T1000 (cell line): Measurements from ENCODE around the gene ADNP.

Experiments used
- DNase-seq: peaks from one replicate; lab custom pipeline; 2025; ENCODE audit warnings: mixed read lengths; lab: John Stamatoyannopoulos, UW

The ADNP gene

DNA sequence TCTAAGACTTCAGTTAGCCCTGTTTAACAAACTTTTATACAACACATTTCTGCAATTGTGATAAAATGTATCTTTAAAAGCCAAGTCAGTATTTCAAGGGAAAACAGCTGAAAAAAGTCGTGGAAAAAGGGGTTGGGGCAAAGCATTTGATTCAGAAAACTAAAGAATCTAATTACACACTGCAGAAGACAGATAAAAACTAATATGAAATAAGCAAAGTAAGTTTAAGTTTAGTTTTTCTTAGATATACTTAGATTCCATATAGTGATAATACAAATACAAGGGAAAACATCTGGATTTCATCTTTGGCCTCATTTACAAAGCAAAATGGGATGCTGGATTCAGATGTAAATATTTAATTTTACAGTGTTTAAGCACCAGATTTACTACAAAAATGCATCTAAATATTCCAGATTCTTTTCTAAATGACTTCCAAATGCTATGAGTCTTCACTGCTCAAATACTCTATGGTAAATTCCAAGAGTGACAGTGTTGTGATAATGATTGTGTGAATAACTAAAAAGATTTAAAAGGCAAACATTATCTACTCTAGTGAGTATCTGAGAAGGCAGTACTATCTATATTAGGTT, 1.5 kb upstream of the ADNP start:
- DNase-seq = no peak

DNA sequence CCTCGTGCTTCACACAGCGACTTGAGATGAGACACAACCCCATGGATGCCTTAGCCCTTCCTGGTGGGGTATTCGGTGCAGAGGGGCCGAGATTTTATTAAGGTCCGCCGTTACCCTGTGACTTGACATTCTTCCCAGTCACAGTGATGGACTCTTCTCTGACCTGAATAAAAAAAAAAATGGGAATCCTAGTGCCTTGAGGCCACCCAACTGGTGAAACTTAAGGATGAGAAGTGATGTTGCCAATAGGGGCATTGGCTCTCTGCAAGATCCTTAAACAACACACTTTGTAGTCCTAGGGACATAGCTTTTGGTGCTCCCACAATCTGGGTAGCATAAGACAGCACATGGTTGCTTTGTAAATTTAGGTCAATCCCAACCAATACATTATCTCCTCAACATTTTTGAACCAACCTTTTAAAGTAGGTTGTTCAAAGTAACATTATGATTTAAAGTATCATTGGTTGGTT, 814 bp upstream of the ADNP start:
- DNase-seq = no peak

DNA sequence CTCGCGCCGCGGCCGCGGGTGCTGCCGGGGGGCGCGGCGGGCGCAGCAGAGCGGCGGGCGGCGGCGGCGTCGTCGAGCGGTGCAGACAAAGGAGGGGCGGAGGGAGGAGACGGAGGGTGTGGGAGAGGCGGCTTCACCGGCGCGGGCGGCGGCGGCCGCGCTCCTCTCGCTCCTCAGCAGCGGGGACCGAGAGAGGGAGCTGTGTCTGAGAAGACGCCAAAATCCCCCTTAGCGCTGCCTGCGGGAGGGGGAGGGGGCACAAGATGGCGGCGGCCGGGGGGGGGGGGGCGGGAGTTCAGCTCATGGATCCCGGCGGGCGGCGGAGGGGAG, 296 bp downstream of the ADNP start:
- no peak for DNase-seq

DNA sequence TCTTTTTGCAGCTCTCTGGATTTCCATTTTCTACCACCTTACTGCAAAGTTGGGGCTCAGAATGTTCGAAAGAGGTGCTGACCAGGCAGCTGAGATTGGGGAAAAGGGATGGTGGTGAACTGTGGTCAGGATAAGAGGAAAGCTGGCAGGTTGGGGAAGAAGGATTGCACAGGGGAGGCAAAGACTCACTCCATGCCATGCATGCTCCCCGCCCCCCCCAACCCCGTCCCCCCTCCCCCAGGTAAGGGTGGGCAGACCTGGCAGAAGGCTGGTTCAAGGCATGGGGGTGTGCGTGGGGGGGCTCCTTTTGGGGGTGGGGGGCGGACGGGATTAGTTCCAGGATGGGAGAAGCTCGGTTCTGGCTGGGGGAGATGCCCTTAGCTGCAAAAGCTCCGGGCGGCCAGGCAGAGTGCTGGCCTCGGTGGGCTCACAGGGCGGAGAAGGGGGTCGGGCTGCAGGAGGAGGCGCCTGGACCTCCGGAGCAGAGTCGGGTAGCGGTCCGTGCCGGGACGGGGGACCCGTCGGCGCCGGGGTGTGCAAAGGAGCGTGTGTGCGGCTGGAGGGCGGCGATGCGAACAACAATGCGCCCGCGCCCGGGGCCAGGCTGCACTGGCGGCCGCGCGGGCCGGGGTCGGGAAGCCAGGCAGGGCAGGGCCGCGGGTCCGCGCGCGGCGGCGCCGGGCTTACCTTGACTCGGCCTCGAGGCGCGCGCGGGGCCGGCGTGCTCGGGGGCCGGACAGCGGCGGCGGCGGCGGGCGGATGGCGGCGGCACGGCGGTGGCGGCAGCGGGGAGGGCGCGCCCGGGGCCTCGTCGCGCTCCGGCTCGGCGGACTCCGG, 880 bp downstream of the ADNP start:
- no peak for DNase-seq

DNA sequence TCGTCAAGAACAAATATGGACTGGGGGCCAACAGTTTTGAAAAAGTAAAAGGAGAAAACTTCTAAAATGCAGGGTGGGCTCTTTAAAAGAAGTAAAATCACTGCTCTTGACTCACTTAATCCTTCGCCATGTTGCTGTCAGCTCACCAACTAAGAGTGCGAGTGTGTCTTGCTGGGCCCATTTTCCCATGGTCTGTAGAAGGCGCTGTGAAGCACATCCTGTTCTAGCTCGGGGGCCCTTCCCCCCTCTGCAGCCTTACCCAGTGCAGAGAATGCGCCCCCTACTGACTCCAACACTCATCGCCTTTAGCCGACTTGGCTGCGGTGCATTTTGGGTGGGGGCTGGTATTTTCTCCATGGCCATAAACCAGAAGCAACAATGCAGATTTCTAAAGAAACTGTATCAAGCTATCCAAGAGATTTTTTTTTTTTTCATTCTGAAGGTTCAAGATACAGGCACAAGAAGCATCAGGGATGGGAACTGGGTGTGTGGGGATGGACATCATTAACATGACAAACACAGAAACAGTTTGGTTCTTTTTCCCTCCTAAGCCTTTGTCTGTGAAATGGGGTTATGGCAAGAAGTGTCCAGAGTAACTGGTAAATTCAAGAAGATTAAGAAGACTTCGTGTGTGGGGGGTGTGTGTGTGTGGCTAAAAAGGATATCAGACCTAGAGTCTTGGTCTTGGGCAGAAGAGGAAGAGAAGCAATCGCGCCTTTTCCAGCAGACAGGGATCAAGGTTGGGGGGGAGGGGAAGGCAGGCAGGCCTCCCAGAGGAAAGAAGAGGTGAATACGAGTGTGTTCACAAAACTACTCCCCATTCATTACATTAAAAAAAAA, 1.7 kb downstream of the ADNP start:
- peak; percentile 90 for DNase-seq

DNA sequence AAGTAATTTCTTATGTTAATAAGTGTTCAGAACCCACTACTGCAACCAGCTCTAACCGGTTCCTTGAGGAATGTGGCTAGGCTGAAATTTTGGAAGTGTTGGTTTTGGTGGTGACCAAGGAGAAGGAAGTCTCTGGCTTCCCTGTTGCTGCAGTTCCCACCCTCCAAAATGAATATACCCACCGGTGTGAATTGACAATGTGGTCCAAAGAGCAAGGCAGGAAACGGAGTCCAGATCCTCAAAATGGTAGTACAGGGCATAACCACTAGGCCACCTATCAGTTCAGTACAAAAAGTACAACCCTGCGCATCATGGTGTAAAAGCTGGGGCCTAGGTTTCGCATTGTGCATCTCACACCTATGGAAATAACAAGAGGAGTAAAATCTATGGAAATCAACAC, 2.8 kb downstream of the ADNP start:
- no peak for DNase-seq

DNA sequence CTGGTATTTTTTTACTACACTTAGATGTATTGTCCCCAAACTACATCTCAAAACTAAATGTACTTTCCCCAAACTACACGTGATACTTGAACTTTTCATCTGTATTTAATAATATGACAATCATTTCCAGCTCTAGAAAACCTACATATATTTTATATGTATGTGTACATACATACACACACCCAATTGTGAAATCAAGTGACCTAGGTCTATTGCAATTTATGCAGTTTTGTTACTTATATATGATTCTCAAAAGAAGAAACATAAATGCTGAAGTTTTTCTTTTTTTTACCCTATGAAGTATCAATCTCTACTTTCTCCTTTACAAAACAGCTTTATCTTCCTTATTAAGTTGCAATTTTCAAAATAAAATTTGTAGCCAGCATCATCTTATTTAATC, 4.7 kb downstream of the ADNP start:
- no peak for DNase-seq

DNA sequence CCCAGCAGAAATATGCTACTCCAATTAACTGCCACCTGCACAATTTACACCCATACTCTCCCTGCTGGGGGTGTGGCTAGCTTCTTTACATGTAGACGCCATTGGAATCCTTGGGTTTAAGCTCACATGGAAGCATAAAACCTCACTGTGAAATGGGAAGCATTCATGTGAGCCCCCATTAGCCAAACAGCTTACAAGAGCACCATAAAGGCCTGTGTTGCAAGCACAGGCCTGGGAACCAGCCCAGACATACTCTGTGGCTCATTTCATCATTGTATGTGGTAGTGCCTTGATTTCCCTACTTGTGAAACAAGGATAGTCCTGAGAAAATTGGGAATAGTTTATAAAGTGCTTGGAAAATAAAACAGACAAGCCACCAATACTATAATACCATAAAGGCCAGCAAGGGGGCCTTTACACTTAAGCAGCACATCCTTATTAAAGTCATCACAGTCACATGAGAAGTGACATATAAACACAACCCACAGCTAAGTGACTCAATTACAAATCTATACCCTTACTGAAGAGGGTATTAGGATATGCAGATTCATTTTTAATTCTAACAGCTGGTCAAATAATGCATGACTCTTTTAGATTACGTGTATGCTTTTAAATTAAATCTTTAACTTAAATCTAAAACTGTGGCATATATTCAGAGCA, 6.8 kb downstream of the ADNP start:
- DNase-seq = no peak

DNA sequence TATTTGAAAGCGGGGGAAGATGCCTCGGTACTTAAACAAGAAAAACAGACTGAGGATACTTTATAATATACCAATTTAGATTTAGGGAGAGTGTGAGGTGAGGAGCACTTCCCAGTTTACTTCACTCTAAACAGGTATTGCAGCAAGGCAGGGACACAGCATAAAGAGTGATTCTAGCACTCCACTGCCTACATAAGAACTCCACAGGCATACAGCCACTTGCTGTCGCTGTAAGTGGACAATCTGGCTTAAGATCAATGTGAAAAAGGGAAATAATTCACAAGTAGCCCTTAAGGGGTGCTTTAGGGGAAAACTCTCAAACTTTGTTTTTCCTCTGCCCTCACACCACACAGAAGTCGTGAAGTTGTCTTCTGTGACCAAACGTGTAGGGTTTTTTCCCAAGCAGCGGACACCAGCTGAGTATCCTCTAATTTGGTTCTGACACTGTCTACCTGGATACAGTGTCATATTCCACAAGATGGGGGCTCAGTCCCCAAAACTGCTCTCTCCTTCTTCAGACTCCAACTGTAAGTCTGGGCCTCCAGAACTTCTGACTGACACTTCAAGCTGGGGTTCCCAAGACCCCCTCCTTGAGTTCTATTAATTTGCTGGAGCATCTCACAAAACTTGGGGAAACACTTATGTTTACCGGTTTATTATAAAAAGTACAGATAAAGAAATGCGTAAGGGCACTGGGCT, 9.3 kb downstream of the ADNP start:
- DNase-seq = no peak

DNA sequence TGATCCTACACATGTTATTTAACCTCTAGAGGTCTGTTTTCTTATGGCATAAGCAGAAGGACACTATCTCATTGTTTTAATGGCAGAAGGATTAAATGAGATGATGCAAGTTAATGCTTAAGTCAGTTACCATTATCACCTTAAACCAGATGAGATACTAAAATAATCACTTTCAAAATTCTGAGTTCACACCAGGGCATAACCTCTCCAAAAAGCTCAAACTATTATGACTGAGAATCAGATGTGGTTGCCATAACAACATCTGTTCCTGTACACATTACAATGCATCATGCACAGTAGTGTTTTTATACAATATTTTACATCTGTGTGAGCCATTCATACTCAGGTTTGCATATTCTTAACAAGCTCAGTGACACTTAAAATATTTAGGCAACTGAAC, 10.2 kb downstream of the ADNP start:
- DNase-seq = no peak

DNA sequence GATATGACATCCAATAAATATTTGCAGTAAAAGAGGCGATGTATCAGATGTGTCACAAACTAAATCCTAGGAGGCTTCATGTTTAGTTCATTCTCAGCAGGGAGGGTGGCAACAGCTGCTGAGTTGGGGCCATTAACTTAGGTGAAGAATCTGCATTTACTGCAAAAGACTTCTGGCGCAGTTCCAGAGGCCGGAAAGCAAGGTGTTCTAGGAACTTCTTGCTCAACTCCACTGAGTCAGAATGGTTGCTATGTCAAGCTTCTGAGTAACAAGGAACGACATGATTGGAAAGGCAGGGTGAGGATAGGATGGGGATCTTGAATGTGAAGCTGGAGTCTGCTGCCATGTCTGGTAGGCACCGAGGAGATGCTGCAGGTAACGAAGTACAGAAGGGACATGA, 11.7 kb downstream of the ADNP start:
- no peak for DNase-seq

DNA sequence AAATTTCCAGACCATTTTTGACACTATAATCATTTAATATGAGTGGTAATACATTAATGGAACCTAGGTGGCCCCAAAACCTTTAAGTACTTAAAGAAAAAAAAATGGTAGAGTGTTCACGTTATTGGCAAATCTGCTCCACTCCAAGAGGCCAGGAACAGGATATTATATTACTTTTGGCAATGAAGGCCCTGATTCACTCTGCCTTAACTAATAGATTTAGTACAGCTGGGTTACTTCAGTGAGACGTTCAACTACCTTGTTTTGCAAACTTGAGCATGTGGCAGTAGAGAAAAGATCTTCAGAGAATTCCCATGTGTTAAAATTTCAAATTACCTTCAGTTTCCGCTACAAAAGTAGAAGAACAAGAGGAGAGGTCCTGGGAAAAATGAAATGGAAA, 12.8 kb downstream of the ADNP start:
- no peak for DNase-seq

DNA sequence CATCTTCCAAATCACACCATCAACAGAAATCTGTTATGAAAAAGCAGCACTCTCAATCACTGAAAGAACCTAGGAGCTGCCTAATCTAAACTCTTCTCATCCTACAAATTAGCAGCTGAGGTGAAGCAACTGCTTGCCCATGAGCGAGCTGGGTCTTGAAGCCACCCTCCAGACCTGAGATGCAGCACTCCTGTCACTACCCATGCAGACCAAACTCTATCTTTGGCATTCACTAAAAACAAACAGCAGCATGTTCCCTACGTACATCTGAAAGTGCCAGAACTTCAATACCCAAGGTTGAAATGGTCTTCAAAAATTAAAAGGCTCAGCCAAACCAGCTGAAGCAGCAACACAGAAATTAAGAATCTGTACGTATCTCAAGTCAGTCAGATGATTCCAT, 14.3 kb downstream of the ADNP start:
- DNase-seq = no peak

DNA sequence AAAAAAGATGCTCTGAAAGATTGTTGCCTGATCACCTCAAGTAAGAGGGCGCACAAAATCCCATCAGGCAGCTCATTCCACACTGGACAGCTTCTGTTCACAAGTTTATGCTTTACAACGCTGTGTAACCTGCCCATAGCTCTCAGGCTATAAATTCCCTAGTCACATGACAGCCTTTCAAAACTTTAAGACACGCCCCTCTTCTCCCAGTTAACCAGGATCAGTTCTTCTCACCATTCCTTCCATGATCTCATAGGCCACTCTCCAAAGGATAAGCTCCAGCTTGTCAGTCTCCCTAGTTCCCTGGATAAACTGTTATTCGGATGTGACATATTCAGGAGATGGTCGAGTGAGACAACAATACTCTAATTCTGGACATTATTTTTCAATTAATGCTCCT, 15.0 kb downstream of the ADNP start:
- DNase-seq = no peak

DNA sequence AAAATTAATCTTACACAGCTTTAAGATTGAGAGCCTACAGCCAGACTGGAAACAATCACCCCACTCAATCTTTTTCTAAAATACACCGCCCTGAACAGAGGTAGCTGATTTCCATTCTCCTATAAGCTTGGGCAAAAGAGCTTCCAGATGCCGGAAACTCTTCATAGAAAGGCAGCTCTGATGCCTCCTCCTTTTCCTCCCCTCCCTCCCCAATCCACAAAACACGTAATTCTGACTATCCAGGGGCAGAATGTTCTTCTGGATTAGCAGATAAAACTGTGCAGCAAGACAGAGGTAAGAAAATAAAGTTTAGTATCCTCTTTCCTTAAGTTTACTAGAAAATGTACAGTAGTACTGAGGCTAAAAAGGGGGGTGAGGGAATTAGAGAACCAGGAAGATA, 15.8 kb downstream of the ADNP start:
- DNase-seq = no peak

DNA sequence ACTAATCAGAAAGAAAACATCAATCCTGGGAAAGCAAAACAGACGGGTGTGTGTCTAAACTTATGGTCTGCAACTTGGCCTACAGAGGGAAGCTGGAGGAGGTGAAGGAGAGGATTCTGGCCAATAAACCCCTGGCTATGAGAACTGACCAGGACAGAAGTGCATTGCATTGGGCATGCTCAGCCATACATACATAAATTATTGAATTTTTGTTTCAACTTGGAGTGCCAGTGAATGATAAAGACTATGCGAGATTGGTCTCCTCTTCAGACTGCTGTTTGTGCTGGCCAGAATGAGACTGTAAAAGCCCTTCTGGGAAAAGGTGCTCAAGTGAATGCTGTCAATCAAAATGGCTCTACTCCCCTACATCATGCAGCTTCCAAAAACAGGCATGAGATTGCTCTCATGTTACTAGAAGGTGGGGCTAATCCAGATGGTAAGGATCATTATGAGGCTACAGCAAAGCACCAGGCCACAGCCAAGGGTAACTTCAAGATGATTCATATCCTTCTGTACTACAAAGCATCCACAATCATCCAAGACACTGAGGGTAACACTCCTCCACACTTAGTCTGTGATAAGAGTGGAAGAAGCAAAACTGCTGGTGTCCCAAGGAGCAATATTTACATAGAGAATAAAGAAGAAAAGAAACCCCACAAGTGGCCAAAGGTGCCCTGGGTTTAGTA, 17.4 kb downstream of the ADNP start:
- no peak for DNase-seq

DNA sequence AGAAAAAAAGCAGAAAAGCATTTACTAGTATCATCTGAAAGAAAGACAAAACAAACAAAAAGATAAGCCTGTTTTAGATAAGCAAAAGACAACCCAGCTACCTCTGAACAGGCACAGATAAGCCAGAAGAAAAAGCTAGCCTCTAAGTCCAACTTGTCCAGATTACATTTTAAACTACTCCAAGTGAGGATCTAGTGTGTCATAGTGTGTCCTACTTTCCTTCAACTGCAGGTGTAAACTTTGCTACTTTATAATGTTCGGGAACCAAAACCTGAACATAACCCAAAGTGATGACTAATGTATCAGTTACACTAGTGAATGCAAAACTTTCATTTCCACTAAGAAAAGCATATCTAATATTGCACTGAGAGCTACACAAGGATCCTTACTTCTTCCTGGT, 19.5 kb downstream of the ADNP start:
- DNase-seq = no peak

DNA sequence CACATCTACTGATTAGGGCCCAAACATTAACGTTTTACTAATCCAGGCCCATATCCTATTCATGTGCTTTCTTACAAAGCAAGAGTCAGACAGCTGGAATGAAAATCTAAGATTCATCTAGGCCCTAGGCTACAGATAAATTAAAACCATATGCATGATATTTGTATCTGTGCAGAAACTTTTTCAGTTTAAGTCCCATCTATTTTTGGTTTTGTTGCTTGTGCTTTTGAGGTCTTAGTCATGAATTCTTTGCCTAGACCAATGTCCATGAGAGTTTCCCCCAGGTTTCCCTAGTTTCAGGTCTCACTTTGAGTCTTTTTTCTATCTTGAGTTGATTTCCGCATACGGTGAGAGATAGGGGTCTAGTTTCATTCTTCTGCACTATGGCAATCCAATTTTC, 20.2 kb downstream of the ADNP start:
- no peak for DNase-seq

DNA sequence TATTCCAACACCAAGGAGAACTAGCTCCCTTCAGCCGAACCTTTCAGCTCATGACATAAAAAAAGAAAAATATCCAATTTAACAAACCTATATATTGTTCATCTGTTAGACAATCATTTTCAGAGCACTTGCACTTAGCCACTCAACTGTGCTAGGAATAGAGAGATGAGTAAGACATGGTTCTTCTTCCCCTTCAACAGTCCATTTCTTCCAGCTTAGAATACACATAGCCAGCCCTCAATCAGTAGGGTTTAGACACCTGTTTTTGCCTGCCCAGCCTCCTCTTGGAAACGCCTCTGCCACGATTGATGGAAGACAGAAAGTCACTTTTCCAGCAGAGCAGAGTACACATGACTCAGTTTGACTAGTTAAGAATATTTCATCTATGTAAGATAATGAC, 21.8 kb downstream of the ADNP start:
- no peak for DNase-seq

DNA sequence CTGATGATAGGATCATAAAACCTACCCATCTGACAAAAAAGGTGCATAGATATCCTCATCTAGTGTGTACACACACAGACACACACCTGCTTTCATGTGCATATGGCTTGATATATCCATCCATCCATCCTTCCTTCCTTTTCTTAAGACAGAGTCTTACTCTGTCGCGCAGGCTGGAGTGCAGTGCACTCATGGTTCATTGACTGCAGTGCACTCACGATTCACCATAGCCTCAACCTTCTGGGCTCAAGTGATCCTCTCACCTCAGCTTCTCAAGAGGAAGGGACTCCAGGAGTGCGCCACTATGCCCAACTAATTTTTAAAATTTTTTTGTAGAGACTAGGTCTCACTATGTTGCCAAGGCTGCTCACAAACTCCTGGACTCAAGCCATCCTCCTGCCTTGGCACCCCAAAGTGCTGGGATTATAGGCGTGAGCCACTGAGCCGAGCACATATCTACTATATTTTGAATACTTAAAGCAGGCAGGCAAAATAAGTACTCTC, 27.1 kb downstream of the ADNP start:
- DNase-seq = no peak
